ENCODE data around the gene GPR3.

The GPR3 gene

DNA sequence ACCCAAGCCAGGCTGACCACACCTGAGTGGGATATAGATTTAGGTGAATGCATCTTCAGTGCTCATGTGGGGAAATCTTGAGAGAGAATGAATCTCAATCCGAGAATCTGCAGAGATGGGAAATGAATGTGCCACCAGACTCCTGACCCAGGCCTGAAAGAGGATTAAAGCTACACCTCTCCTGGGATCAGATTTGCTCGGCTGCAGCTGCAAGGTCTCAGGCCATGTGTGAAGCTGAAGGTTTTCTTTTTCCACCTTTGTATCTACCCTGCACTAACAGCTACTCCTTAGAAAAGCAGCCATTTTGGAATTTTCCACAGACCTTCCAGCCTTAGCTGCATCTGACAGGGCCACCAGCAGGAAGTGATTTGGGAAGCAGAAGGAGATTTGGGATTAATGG, 18.3 kb downstream of the GPR3 start:
- Histone ChIP-seq H3K4me3 (replicated peaks; ENCODE audit: insufficient read depth, low read length) (no peak overlapping the region), H3K27me3 (ENCODE audit: insufficient read depth, poor library complexity, severe bottlenecking) (no peaks in the 10 kb centered on the region), H3K27ac (replicated peaks) (no peak overlapping the region)
- no peak for TF ChIP-seq POLR2AphosphoS5 (IDR thresholded peaks at IDR 0.05; ENCODE audit: low read depth)
- no peak for TF ChIP-seq SPI1 (IDR thresholded peaks at IDR 0.05; ENCODE audit: borderline replicate concordance, low read depth)
- TF ChIP-seq, protein P1, sequence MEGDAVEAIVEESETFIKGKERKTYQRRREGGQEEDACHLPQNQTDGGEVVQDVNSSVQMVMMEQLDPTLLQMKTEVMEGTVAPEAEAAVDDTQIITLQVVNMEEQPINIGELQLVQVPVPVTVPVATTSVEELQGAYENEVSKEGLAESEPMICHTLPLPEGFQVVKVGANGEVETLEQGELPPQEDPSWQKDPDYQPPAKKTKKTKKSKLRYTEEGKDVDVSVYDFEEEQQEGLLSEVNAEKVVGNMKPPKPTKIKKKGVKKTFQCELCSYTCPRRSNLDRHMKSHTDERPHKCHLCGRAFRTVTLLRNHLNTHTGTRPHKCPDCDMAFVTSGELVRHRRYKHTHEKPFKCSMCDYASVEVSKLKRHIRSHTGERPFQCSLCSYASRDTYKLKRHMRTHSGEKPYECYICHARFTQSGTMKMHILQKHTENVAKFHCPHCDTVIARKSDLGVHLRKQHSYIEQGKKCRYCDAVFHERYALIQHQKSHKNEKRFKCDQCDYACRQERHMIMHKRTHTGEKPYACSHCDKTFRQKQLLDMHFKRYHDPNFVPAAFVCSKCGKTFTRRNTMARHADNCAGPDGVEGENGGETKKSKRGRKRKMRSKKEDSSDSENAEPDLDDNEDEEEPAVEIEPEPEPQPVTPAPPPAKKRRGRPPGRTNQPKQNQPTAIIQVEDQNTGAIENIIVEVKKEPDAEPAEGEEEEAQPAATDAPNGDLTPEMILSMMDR (IDR thresholded peaks at IDR 0.05; ENCODE audit: insufficient read depth, low read length) = no peak
- TF ChIP-seq, protein P2, sequence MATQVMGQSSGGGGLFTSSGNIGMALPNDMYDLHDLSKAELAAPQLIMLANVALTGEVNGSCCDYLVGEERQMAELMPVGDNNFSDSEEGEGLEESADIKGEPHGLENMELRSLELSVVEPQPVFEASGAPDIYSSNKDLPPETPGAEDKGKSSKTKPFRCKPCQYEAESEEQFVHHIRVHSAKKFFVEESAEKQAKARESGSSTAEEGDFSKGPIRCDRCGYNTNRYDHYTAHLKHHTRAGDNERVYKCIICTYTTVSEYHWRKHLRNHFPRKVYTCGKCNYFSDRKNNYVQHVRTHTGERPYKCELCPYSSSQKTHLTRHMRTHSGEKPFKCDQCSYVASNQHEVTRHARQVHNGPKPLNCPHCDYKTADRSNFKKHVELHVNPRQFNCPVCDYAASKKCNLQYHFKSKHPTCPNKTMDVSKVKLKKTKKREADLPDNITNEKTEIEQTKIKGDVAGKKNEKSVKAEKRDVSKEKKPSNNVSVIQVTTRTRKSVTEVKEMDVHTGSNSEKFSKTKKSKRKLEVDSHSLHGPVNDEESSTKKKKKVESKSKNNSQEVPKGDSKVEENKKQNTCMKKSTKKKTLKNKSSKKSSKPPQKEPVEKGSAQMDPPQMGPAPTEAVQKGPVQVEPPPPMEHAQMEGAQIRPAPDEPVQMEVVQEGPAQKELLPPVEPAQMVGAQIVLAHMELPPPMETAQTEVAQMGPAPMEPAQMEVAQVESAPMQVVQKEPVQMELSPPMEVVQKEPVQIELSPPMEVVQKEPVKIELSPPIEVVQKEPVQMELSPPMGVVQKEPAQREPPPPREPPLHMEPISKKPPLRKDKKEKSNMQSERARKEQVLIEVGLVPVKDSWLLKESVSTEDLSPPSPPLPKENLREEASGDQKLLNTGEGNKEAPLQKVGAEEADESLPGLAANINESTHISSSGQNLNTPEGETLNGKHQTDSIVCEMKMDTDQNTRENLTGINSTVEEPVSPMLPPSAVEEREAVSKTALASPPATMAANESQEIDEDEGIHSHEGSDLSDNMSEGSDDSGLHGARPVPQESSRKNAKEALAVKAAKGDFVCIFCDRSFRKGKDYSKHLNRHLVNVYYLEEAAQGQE (IDR thresholded peaks at IDR 0.05; ENCODE audit: insufficient replicate concordance, low read depth) = no peak
- no peak for TF ChIP-seq GABPA (IDR thresholded peaks at IDR 0.05; ENCODE audit: low read depth)
- DNase-seq (ENCODE audit: low read depth in 1 of 2, low spot score in 1 of 2) = no peak

DNA sequence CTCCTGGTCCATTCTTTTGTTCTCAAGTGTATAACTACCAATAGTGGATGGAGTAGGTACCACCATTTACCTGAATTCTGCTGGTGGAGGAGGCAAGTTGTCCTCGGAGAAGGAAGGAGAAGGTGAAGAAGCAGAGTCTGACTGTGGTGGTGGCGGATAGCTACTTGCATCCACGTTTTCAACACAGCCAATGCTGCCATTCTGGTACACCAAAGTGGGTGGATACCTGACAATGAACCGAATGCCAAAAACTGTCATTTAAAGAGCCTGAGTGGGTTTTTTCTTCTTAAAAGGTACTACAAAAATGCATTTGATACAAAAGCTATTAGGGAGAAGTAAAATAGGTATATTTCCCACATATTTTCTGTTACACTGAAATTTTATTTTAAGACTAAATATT, 20.1 kb downstream of the GPR3 start:
- Histone ChIP-seq H3K27me3 (ENCODE audit: insufficient read depth, poor library complexity, severe bottlenecking) (no peaks in the 10 kb centered on the region), H3K27ac (replicated peaks) (no peak overlapping the region), H3K4me3 (replicated peaks; ENCODE audit: insufficient read depth, low read length) (no peak overlapping the region)
- TF ChIP-seq SPI1 (IDR thresholded peaks at IDR 0.05; ENCODE audit: borderline replicate concordance, low read depth) = no peak
- TF ChIP-seq, protein P1 (IDR thresholded peaks at IDR 0.05; ENCODE audit: insufficient read depth, low read length) = no peak
- no peak for TF ChIP-seq POLR2AphosphoS5 (IDR thresholded peaks at IDR 0.05; ENCODE audit: low read depth)
- TF ChIP-seq GABPA (IDR thresholded peaks at IDR 0.05; ENCODE audit: low read depth) = no peak
- TF ChIP-seq, protein P2 (IDR thresholded peaks at IDR 0.05; ENCODE audit: insufficient replicate concordance, low read depth) = no peak
- no peak for DNase-seq (ENCODE audit: low read depth in 1 of 2, low spot score in 1 of 2)

DNA sequence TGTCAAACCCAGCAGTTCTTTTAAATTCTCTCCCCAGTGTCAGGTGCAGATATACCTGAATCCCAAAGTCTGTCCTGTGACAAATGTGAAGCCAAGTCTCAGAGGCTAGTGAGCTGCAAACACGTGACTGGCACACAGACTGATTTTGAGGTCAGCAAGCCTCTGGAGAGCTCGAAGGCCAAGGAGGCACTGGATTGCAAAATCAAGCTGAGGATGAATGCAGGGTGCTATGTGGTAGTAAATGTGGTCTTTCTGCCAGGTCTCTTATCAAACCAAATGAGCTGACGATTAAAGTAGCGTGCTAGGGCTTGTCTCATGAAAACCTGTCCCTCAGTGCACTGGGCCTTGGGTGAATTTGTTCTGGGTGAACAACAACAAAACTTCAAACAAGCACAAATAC, 20.6 kb downstream of the GPR3 start:
- no peak overlapping the region for H3K27ac ChIP-seq (replicated peaks)
- no peaks in the 10 kb centered on the region for H3K27me3 ChIP-seq (ENCODE audit: insufficient read depth, poor library complexity, severe bottlenecking)
- no peak overlapping the region for H3K4me3 ChIP-seq (replicated peaks; ENCODE audit: insufficient read depth, low read length)
- DNase-seq (ENCODE audit: low read depth in 1 of 2, low spot score in 1 of 2) = no peak
- TF ChIP-seq SPI1 (IDR thresholded peaks at IDR 0.05; ENCODE audit: borderline replicate concordance, low read depth) (no peak), GABPA (IDR thresholded peaks at IDR 0.05; ENCODE audit: low read depth) (no peak), POLR2AphosphoS5 (IDR thresholded peaks at IDR 0.05; ENCODE audit: low read depth) (no peak)
- TF ChIP-seq, protein P1 (IDR thresholded peaks at IDR 0.05; ENCODE audit: insufficient read depth, low read length) = no peak
- TF ChIP-seq, protein P2 (IDR thresholded peaks at IDR 0.05; ENCODE audit: insufficient replicate concordance, low read depth) = no peak
